SK-N-MC (cell line): Measurements from ENCODE around the gene ACTL7B.

Experiments
- EZH2 ChIP-seq: fragments of 200-600 bp; sonication (generic); IDR thresholded peaks from one replicate; pipeline ENCODE4 v1.6.1; 2017; ENCODE audit warnings: antibody characterized with exemption
- FOXP2 ChIP-seq: optimal IDR thresholded peaks from 2 replicates; pipeline ENCODE3; 2011; ENCODE audit warnings: mild to moderate bottlenecking, moderate library complexity; ENCODE audit not compliant: insufficient read depth; ENCODE audit errors: extremely low read length, control extremely low read depth
- POLR2AphosphoS5 ChIP-seq: IDR thresholded peaks from 2 replicates; pipeline ENCODE4 v1.6.1; 2012; ENCODE audit warnings: mild to moderate bottlenecking, low read depth, low read length, borderline replicate concordance

GRCh38 chr9:108837530-108837929 is 18.3 kb downstream of the ACTL7B start:
- no peak for TF ChIP-seq EZH2
- no peak for TF ChIP-seq POLR2AphosphoS5
- no peak for TF ChIP-seq FOXP2
